KMS-11 (cell line): ENCODE measurements around the gene ANKRD27.

ENCODE experiments used
- H2AFZ ChIP-seq: fragments of 200-600 bp; sonication (generic); 2 replicates; pipeline ENCODE4 v1.6.1; 2016; ENCODE audit warnings: antibody characterized with exemption, mixed run types, low read depth
- H3K27ac ChIP-seq: fragments of 200-600 bp; sonication (generic); 2 replicates; pipeline ENCODE4 v1.6.1; 2016; ENCODE audit warnings: mild to moderate bottlenecking, mixed run types
- H3K27me3 ChIP-seq: fragments of 200-600 bp; sonication (generic); 2 replicates; pipeline ENCODE4 v1.6.1; 2017; ENCODE audit warnings: mild to moderate bottlenecking, low read depth, mixed run types, moderate library complexity; ENCODE audit not compliant: insufficient read depth
- H3K36me3 ChIP-seq: fragments of 200-600 bp; sonication (generic); 2 replicates; pipeline ENCODE4 v1.6.1; 2017; ENCODE audit warnings: mild to moderate bottlenecking, mixed run types; ENCODE audit not compliant: insufficient read depth
- H3K4me1 ChIP-seq: fragments of 200-600 bp; sonication (generic); 2 replicates; pipeline ENCODE4 v1.6.1; 2016; ENCODE audit warnings: mild to moderate bottlenecking, low read depth, mixed run types; ENCODE audit not compliant: poor library complexity, severe bottlenecking
- H3K4me2 ChIP-seq: fragments of 200-600 bp; sonication (generic); 2 replicates; pipeline ENCODE4 v1.7.0; 2016; ENCODE audit warnings: mild to moderate bottlenecking, mixed run types
- H3K4me3 ChIP-seq: fragments of 200-600 bp; sonication (generic); IDR thresholded peaks from 2 replicates; pipeline ENCODE4 v1.6.1; 2017; ENCODE audit warnings: low read depth, low read length, mixed read lengths; ENCODE audit not compliant: insufficient read depth
- H3K79me2 ChIP-seq: fragments of 200-600 bp; sonication (generic); 2 replicates; pipeline ENCODE4 v1.6.1; 2016; ENCODE audit warnings: low read depth, mixed run types; ENCODE audit not compliant: insufficient read depth
- H3K9ac ChIP-seq: fragments of 200-600 bp; sonication (generic); 2 replicates; pipeline ENCODE4 v1.6.1; 2016; ENCODE audit warnings: mild to moderate bottlenecking, mixed run types
- H4K20me1 ChIP-seq: fragments of 200-600 bp; sonication (generic); 2 replicates; pipeline ENCODE4 v1.6.1; 2016; ENCODE audit warnings: mild to moderate bottlenecking, mixed run types; ENCODE audit not compliant: insufficient read depth
- CTCF ChIP-seq: fragments of 200-600 bp; sonication (generic); conservative IDR thresholded peaks from 2 replicates; pipeline ENCODE4 v1.6.1; 2017; ENCODE audit warnings: low read depth, mild to moderate bottlenecking, antibody characterized with exemption, low read length, moderate library complexity, mixed read lengths

ANKRD27 gene

GRCh38 chr19:32599736-32600157 lies 75.2 kb downstream of the ANKRD27 start:
- H3K9ac ChIP-seq = no peak overlapping the region
- H3K4me2 ChIP-seq = no peak overlapping the region
- no peaks in the 10 kb centered on the region; the same call in 1 of the 2 replicates for H3K79me2 ChIP-seq
- peaks cover 62% of the 10 kb centered on the region; the same call in 1 of the 2 replicates for H3K36me3 ChIP-seq
- H2AFZ ChIP-seq = no peak overlapping the region
- peak; percentile 94 for TF ChIP-seq CTCF
- no peak overlapping the region for H3K27ac ChIP-seq
- no peaks in the 10 kb centered on the region for H4K20me1 ChIP-seq
- H3K27me3 ChIP-seq = no peaks in the 10 kb centered on the region
- H3K4me1 ChIP-seq = no peaks in the 10 kb centered on the region
- H3K4me3 ChIP-seq = no peak overlapping the region

GRCh38 chr19:32599258-32599657 lies 75.7 kb downstream of the ANKRD27 start:
- H4K20me1 ChIP-seq = no peaks in the 10 kb centered on the region
- H3K36me3 ChIP-seq = peaks cover 60% of the 10 kb centered on the region; the same call in 1 of the 2 replicates

GRCh38 chr19:32598022-32598421 lies 77.0 kb downstream of the ANKRD27 start:
- H3K27ac ChIP-seq = no peak overlapping the region
- no peaks in the 10 kb centered on the region for H3K27me3 ChIP-seq
- H3K4me3 ChIP-seq = no peak overlapping the region
- no peak overlapping the region for H2AFZ ChIP-seq
- H3K4me1 ChIP-seq = no peaks in the 10 kb centered on the region
- no peak overlapping the region for H3K9ac ChIP-seq
- no peaks in the 10 kb centered on the region; the same call in 1 of the 2 replicates for H3K79me2 ChIP-seq
- TF ChIP-seq CTCF = no peak
- H3K4me2 ChIP-seq = no peak overlapping the region
- peaks cover 58% of the 10 kb centered on the region for H3K36me3 ChIP-seq
- H4K20me1 ChIP-seq = no peaks in the 10 kb centered on the region

More at GRCh38 chr19:32599258-32599657, 75.7 kb downstream of the ANKRD27 start:
- H3K79me2 ChIP-seq = no peaks in the 10 kb centered on the region; the same call in 1 of the 2 replicates
- H3K9ac ChIP-seq = no peak overlapping the region
- no peak overlapping the region for H3K27ac ChIP-seq
- no peak overlapping the region for H3K4me3 ChIP-seq
- H3K27me3 ChIP-seq = no peaks in the 10 kb centered on the region
- no peak for TF ChIP-seq CTCF
- no peak overlapping the region for H3K4me2 ChIP-seq
- H2AFZ ChIP-seq = no peak overlapping the region
- H3K4me1 ChIP-seq = no peaks in the 10 kb centered on the region

GRCh38 chr19:32595491-32595890 lies 79.5 kb downstream of the ANKRD27 start:
- no peaks in the 10 kb centered on the region for H4K20me1 ChIP-seq
- H3K4me1 ChIP-seq = no peaks in the 10 kb centered on the region
- H3K9ac ChIP-seq = no peak overlapping the region
- no peak overlapping the region for H3K4me2 ChIP-seq
- H3K4me3 ChIP-seq = no peak overlapping the region
- no peak for TF ChIP-seq CTCF
- H3K27me3 ChIP-seq = no peaks in the 10 kb centered on the region
- peaks cover 41% of the 10 kb centered on the region for H3K36me3 ChIP-seq
- H3K79me2 ChIP-seq = no peaks in the 10 kb centered on the region; the same call in 1 of the 2 replicates
- H3K27ac ChIP-seq = no peak overlapping the region
- H2AFZ ChIP-seq = no peak overlapping the region
